Thoracic aorta (tissue), 2 donors: Measurements from ENCODE around the gene SUCLA2. TPM values are rescaled to one million over a fixed set of nuclear protein-coding genes. Genes with fewer than 3 reads are reported as not detected.

Experiments used
- ATAC-seq: fragments of 150-250 bp; one replicate; pipeline ENCODE4 v1.8.0; 2017; ENCODE audit warnings: low read depth; ENCODE audit not compliant: insufficient number of reproducible peaks, low FRiP score
- DNase-seq: peaks from one replicate; pipeline ENCODE4 v3.0.0-alpha.2; 2020; ENCODE audit warnings: low spot score
- H3K27ac ChIP-seq, 2 donors: fragments of 200-600 bp; sonication (generic); 1 replicate in 1 of 2; 2 replicates in 1 of 2; pipeline ENCODE4 v1.5.1; 2016; ENCODE audit warnings: mild to moderate bottlenecking in 2 of 2, moderate library complexity in 2 of 2
- H3K27me3 ChIP-seq: fragments of 200-600 bp; sonication (generic); replicated peaks from 2 replicates; pipeline ENCODE4 v1.6.0; 2016; ENCODE audit warnings: mild to moderate bottlenecking; ENCODE audit not compliant: insufficient read depth
- H3K36me3 ChIP-seq: fragments of 200-600 bp; sonication (generic); one replicate; pipeline ENCODE4 v1.5.1; 2016
- H3K4me1 ChIP-seq, 2 donors: fragments of 200-600 bp; sonication (generic); 1 replicate in 1 of 2; 2 replicates in 1 of 2; pipeline versions ENCODE4 v1.5.1 to v1.6.0; 2016; ENCODE audit warnings: low read depth in 2 of 2, mild to moderate bottlenecking in 1 of 2; ENCODE audit not compliant: control insufficient read depth in 1 of 2
- H3K4me3 ChIP-seq: fragments of 200-600 bp; sonication (generic); 2 replicates; pipeline ENCODE4 v1.5.1; 2016; ENCODE audit warnings: mild to moderate bottlenecking
- H3K9me3 ChIP-seq: fragments of 200-600 bp; sonication (generic); 2 replicates; pipeline ENCODE4 v1.5.1; 2016
- CTCF ChIP-seq: fragments of 200-600 bp; sonication (generic); IDR thresholded peaks from one replicate; pipeline ENCODE4 v1.5.1; 2019; ENCODE audit warnings: antibody characterized with exemption
- total RNA-seq, 2 donors: library from RNA; depleted of rRNA; stranded (reverse); fragments of >200 nt; gene quantifications; one replicate each; pipeline versions ENCODE4 v1.1.0 to v1.2.3, GENCODE V29; 2016

The SUCLA2 gene
- total RNA-seq, 2 donors from 2014 or later = 34.8 to 87.1 TPM

- no peaks in the 10 kb centered on the region for H3K4me1 ChIP-seq
- no peaks in the 10 kb centered on the region for H3K9me3 ChIP-seq
- no peak for DNase-seq
- H3K27me3 ChIP-seq = no peaks in the 10 kb centered on the region
- no peak for ATAC-seq
- H3K27ac ChIP-seq = no peak overlapping the region
- no peaks in the 10 kb centered on the region for H3K36me3 ChIP-seq
- no peak overlapping the region for H3K4me3 ChIP-seq
- no peak for TF ChIP-seq CTCF
These were observed 67.8 kb downstream of the SUCLA2 start for GRCh38 chr13:47932950-47933923.

- H3K27me3 ChIP-seq = no peaks in the 10 kb centered on the region
- no peak for TF ChIP-seq CTCF
- no peak overlapping the region for H3K4me3 ChIP-seq
- no peaks in the 10 kb centered on the region for H3K36me3 ChIP-seq
- H3K4me1 ChIP-seq = no peaks in the 10 kb centered on the region
- H3K27ac ChIP-seq = no peak overlapping the region
- ATAC-seq (no peak), DNase-seq (no peak)
- no peaks in the 10 kb centered on the region for H3K9me3 ChIP-seq
These were observed 70.4 kb downstream of the SUCLA2 start for GRCh38 chr13:47930649-47931165.

GRCh38 chr13:47929156-47929555 is 71.9 kb downstream of the SUCLA2 start:
- ATAC-seq (no peak), DNase-seq (no peak)
- Histone ChIP-seq H3K27me3 (no peaks in the 10 kb centered on the region), H3K36me3 (no peaks in the 10 kb centered on the region), H3K4me3 (no peak overlapping the region), H3K9me3 (no peaks in the 10 kb centered on the region), H3K4me1 (no peaks in the 10 kb centered on the region), H3K27ac (no peak overlapping the region)
- no peak for TF ChIP-seq CTCF

GRCh38 chr13:47917022-47917574 is 84.0 kb downstream of the SUCLA2 start:
- ATAC-seq (no peak), DNase-seq (no peak)
- H3K9me3 ChIP-seq = no peaks in the 10 kb centered on the region
- H3K27me3 ChIP-seq = no peaks in the 10 kb centered on the region
- TF ChIP-seq CTCF = no peak
- H3K27ac ChIP-seq = no peak overlapping the region
- no peaks in the 10 kb centered on the region for H3K36me3 ChIP-seq
- no peaks in the 10 kb centered on the region for H3K4me1 ChIP-seq
- H3K4me3 ChIP-seq = no peak overlapping the region

GRCh38 chr13:47908197-47908902 is 92.7 kb downstream of the SUCLA2 start:
- ATAC-seq (no peak), DNase-seq (no peak)

More at GRCh38 chr13:47908197-47908902, 92.7 kb downstream of the SUCLA2 start:
- H3K27me3 ChIP-seq = no peaks in the 10 kb centered on the region
- no peaks in the 10 kb centered on the region for H3K36me3 ChIP-seq
- H3K27ac ChIP-seq = no peak overlapping the region
- TF ChIP-seq CTCF = no peak
- no peak overlapping the region for H3K4me3 ChIP-seq
- H3K4me1 ChIP-seq = no peaks in the 10 kb centered on the region
- no peaks in the 10 kb centered on the region for H3K9me3 ChIP-seq
